HG02571 (cell line): ENCODE results near the gene MAP4K4.
"Not testable (repeated sequence)": the region's sequence is repeated elsewhere in the genome, so short reads cannot be mapped to it uniquely, and the experiment has no call there.

Source experiments
- ATAC-seq: cut with Tn5 transposase; IDR thresholded peaks from one replicate; pipeline ENCODE4 v1.9.1; 2021; ENCODE audit warnings: mild to moderate bottlenecking, moderate library complexity; ENCODE audit not compliant: unreplicated experiment

MAP4K4 gene

GRCh38 chr2:101895819-101896322, 198.4 kb downstream of the MAP4K4 start:
- no peak for ATAC-seq

GRCh38 chr2:101897301-101897700, 199.8 kb downstream of the MAP4K4 start:
- ATAC-seq = no peak

GRCh38 chr2:101899265-101899664, 201.8 kb downstream of the MAP4K4 start:
- ATAC-seq = no peak

GRCh38 chr2:101899871-101900270, 202.4 kb downstream of the MAP4K4 start:
- no peak for ATAC-seq

- ATAC-seq = peak; percentile 74
Observed at GRCh38 chr2:101900375-101900774, 202.9 kb downstream of the MAP4K4 start.

- ATAC-seq = no peak
Observed at GRCh38 chr2:101901241-101901640, 203.7 kb downstream of the MAP4K4 start.

GRCh38 chr2:101902169-101902568, 204.7 kb downstream of the MAP4K4 start:
- ATAC-seq = no peak

GRCh38 chr2:101904916-101905315, 207.4 kb downstream of the MAP4K4 start:
- ATAC-seq = no peak

GRCh38 chr2:101905746-101906336, 208.3 kb downstream of the MAP4K4 start:
- ATAC-seq = no peak

- ATAC-seq = no peak
Observed at GRCh38 chr2:101909760-101910159, 212.3 kb downstream of the MAP4K4 start.

- peak; percentile 66 for ATAC-seq
Observed at GRCh38 chr2:101912545-101912944, 215.0 kb downstream of the MAP4K4 start.

- ATAC-seq = no peak
Observed at GRCh38 chr2:101921319-101921952, 223.9 kb downstream of the MAP4K4 start.

GRCh38 chr2:101921953-101922325, 224.4 kb downstream of the MAP4K4 start:
- ATAC-seq = no peak

GRCh38 chr2:101924311-101924710, 226.8 kb downstream of the MAP4K4 start:
- not testable (repeated sequence) for ATAC-seq

GRCh38 chr2:101930019-101930418, 232.5 kb downstream of the MAP4K4 start:
- no peak for ATAC-seq

GRCh38 chr2:101930847-101931246, 233.3 kb downstream of the MAP4K4 start:
- no peak for ATAC-seq

- ATAC-seq = no peak
Observed at GRCh38 chr2:101931402-101931801, 233.9 kb downstream of the MAP4K4 start.

- not testable (repeated sequence) for ATAC-seq
Observed at GRCh38 chr2:101935764-101936163, 238.3 kb downstream of the MAP4K4 start.

- ATAC-seq = no peak
Observed at GRCh38 chr2:101942851-101943250, 245.3 kb downstream of the MAP4K4 start.
